Tibial artery (tissue), 4 donors: ENCODE data around the gene HMGN1.
"Not testable (repeated sequence)": the region's sequence is repeated elsewhere in the genome, so short reads cannot be mapped to it uniquely, and the experiment has no call there.

Experiments used
- DNase-seq, 2 donors: peaks; one replicate each; pipeline ENCODE4 v3.0.0-alpha.2; 2019
- H3K27ac ChIP-seq, 2 donors: fragments of 200-600 bp; sonication (generic) in 1 of 2; 1 replicate in 1 of 2; 2 replicates in 1 of 2; pipeline ENCODE4 v1.5.1; 2018 to 2019; ENCODE audit warnings: mild to moderate bottlenecking in 1 of 2
- H3K27me3 ChIP-seq, 2 donors: fragments of 200-600 bp; sonication (generic) in 1 of 2; one replicate each; pipeline versions ENCODE4 v1.5.1 to v1.6.0; 2016 to 2019
- H3K36me3 ChIP-seq, 3 donors: fragments of 200-600 bp; sonication (generic) in 2 of 3; one replicate each; pipeline ENCODE4 v1.5.1; 2016 to 2019; ENCODE audit warnings: mild to moderate bottlenecking in 2 of 3
- H3K4me1 ChIP-seq, 4 donors: fragments of 200-600 bp; sonication (generic) in 2 of 4; 1 replicate in 3 of 4; 2 replicates in 1 of 4; pipeline ENCODE4 v1.5.1; 2016 to 2019
- H3K4me3 ChIP-seq, 2 donors: fragments of 200-600 bp; sonication (generic) in 1 of 2; 1 replicate in 1 of 2; 2 replicates in 1 of 2; pipeline ENCODE4 v1.5.1; 2018 to 2019; ENCODE audit warnings: mild to moderate bottlenecking in 2 of 2
- H3K9me3 ChIP-seq, 3 donors: fragments of 200-600 bp; sonication (generic) in 1 of 3; one replicate each; pipeline ENCODE4 v1.5.1; 2016 to 2019
- intact Hi-C: fragments of 100-400 bp; cut with DNase I; formaldehyde crosslinking; loops from one replicate; pipeline ENCODE4 v1.15.0; 2023; ENCODE audit warnings: low total_unique reads
- TF ChIP-seq, protein P1 (sequence below), 2 experiments: fragments of 200-600 bp in 1 of 2; fragments of 450-650 bp in 1 of 2; IDR thresholded peaks; one replicate each; pipeline ENCODE4 v1.5.1; 2017 to 2019; ENCODE audit warnings: antibody characterized with exemption in 2 of 2, mild to moderate bottlenecking in 1 of 2, moderate library complexity in 1 of 2

Gene HMGN1

DNA sequence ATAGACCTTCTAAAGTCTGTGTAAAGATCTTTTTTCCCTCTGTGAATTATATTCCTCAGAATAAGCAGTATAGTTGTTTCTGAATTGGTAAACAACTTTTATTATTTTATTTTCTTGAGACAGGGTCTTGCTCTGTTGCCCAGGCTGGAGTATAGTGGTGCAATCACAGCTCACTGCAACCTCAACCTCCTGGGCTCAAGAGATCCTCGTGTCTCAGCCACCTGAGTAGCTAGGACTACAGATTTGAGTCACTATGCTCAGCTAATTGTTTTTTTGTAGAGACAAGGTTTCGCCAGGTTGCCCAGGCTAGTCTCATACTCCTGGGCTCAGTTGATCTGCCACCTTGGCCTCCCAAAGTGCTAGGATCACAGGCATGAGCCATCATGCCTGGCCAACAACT lies 26.6 kb upstream of the HMGN1 start:
- no peak overlapping the region for H3K27ac ChIP-seq
- TF ChIP-seq, protein P1, sequence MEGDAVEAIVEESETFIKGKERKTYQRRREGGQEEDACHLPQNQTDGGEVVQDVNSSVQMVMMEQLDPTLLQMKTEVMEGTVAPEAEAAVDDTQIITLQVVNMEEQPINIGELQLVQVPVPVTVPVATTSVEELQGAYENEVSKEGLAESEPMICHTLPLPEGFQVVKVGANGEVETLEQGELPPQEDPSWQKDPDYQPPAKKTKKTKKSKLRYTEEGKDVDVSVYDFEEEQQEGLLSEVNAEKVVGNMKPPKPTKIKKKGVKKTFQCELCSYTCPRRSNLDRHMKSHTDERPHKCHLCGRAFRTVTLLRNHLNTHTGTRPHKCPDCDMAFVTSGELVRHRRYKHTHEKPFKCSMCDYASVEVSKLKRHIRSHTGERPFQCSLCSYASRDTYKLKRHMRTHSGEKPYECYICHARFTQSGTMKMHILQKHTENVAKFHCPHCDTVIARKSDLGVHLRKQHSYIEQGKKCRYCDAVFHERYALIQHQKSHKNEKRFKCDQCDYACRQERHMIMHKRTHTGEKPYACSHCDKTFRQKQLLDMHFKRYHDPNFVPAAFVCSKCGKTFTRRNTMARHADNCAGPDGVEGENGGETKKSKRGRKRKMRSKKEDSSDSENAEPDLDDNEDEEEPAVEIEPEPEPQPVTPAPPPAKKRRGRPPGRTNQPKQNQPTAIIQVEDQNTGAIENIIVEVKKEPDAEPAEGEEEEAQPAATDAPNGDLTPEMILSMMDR (IDR thresholded peaks at IDR 0.05) = no peak
- no peak for DNase-seq
- no peaks in the 10 kb centered on the region for H3K9me3 ChIP-seq
- no peaks in the 10 kb centered on the region for H3K27me3 ChIP-seq
- no peaks in the 10 kb centered on the region for H3K36me3 ChIP-seq
- intact Hi-C loops = no loop called here
- peaks cover 0 to 7% (median 0%) of the 10 kb centered on the region in 4 donors for H3K4me1 ChIP-seq
- no peak overlapping the region for H3K4me3 ChIP-seq

DNA sequence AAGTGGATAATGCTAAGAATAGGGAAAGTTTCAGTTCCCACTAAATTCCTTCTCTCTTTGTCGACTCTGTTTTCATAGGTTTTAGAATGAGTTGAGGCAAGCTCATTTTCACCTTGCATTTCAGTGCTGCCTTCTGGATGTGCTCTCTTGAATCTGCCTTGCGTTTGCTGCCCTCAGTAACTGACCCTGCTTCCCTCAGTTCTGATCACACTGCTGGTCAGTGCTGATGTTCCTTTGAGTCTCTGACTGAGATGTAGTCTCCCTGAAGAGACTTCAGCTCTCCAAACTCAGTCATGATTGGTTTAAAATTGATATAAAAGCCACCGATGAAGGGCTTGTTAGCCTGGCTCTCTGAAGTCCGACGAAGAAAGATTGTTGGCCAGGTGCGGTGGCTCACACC lies 25.2 kb upstream of the HMGN1 start:
- no peaks in the 10 kb centered on the region for H3K36me3 ChIP-seq
- no peak for DNase-seq
- no peaks in the 10 kb centered on the region for H3K9me3 ChIP-seq
- H3K27ac ChIP-seq = no peak overlapping the region
- no peak overlapping the region for H3K4me3 ChIP-seq
- H3K27me3 ChIP-seq = no peaks in the 10 kb centered on the region
- TF ChIP-seq, protein P1 (IDR thresholded peaks at IDR 0.05) = no peak
- no peaks in the 10 kb centered on the region for H3K4me1 ChIP-seq
- intact Hi-C loops = no loop called here

DNA sequence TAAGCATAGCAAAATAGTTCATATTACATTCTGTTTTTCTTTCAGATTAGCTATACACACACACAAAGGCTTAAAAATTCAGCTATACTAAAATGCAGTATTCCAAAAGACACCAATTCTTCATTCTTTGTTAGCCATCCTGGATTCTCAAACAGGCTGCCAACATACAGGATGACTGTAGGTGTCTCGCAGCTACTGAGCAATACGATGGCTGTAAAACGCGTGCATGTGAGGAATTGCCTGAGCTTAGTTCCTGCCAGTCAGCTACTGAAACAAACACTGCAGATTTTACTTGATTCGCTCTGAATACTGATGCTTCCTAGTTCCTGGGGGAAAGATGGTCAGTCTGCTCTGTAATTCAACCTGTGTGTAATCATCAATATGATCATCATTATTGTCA lies 24.7 kb upstream of the HMGN1 start:
- H3K27me3 ChIP-seq = no peaks in the 10 kb centered on the region
- H3K4me1 ChIP-seq = no peaks in the 10 kb centered on the region
- no peak for DNase-seq
- intact Hi-C loops = no loop called here
- H3K9me3 ChIP-seq = no peaks in the 10 kb centered on the region
- H3K36me3 ChIP-seq = no peaks in the 10 kb centered on the region
- H3K27ac ChIP-seq = no peak overlapping the region
- no peak overlapping the region for H3K4me3 ChIP-seq
- TF ChIP-seq, protein P1 (IDR thresholded peaks at IDR 0.05) = peak; percentile 7 to 32

DNA sequence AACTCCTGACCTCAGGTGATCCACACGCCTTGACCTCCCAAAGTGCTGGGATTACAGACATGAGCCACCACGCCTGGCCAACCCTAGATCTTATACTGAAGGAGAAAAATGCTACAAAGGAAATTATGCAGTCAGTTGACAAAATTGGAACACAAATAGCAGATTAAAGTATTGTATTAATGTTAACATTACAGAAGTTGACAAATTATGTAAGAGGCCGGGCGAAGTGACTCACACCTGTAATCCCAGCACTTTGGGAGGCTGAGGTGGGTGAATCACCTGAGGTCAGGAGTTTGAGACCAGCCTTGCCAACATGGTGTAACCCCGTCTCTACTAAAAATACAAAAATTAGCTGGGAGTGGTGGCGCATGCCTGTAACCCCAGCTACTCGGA lies 21.0 kb upstream of the HMGN1 start:
- H3K27ac ChIP-seq, H3K36me3 ChIP-seq, DNase-seq, H3K9me3 ChIP-seq, intact Hi-C loops, H3K4me1 ChIP-seq, H3K4me3 ChIP-seq, H3K27me3 ChIP-seq: not testable (repeated sequence)

DNA sequence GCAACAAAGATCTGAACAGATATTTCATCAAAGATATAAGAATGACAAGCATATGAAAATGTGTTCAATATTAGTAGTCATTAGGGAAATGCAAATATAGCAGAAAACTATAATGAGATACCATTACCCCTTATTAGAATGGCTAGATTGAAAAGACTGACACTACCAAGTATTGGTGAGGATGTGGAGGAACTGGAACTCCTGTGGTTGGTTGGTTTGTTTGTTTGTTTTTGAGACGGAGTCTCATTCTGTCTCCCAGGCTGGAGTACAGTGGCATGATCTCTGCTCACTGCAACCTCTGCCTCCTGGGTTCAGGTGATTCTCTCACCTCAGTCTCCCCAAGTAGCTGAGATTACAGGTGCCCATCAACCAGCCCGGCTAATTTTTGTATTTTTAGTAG lies 18.9 kb upstream of the HMGN1 start:
- intact Hi-C loops = no loop called here
- Histone ChIP-seq H3K4me3 (no peak overlapping the region), H3K27ac (no peak overlapping the region), H3K4me1 (peaks cover 0 to 16% (median 3%) of the 10 kb centered on the region in 4 donors), H3K27me3 (no peaks in the 10 kb centered on the region), H3K9me3 (no peaks in the 10 kb centered on the region), H3K36me3 (no peaks in the 10 kb centered on the region)
- no peak for DNase-seq
- TF ChIP-seq, protein P1 (IDR thresholded peaks at IDR 0.05) = no peak

DNA sequence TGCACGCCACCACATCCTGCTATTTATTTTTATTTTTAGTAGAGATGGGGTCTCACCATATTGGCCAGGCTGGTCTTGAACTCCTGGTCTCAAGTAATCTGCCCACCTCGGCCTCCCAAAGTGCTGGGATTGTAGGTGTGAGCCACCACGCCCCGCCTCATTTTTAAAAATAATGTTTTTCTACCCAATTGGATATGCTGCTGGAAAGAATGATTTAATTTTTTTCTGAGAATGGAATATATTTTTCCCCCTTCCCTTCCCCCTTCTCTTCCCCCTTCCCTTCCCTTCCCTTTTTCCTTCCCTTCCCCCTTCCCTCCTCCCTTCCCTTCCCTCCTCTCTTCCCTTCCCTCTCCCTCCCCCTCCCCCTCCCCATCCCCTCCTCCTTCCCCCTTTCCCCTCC lies 17.7 kb upstream of the HMGN1 start:
- no peak overlapping the region for H3K27ac ChIP-seq
- intact Hi-C loops = no loop called here
- no peaks in the 10 kb centered on the region for H3K36me3 ChIP-seq
- H3K9me3 ChIP-seq = no peaks in the 10 kb centered on the region
- TF ChIP-seq, protein P1 (IDR thresholded peaks at IDR 0.05) = no peak
- no peaks in the 10 kb centered on the region for H3K27me3 ChIP-seq
- H3K4me3 ChIP-seq = no peak overlapping the region
- peaks cover 0 to 16% (median 3%) of the 10 kb centered on the region in 4 donors for H3K4me1 ChIP-seq
- DNase-seq = no peak
